Right kidney (tissue), 1 donor: Measurements from ENCODE around the gene TADA1.
"Not testable (repeated sequence)": the region's sequence is repeated elsewhere in the genome, so short reads cannot be mapped to it uniquely, and the experiment has no call there.

Experiments
- DNase-seq: peaks from one replicate; pipeline ENCODE4 v3.0.0-alpha.2; 2016

Gene TADA1

DNA sequence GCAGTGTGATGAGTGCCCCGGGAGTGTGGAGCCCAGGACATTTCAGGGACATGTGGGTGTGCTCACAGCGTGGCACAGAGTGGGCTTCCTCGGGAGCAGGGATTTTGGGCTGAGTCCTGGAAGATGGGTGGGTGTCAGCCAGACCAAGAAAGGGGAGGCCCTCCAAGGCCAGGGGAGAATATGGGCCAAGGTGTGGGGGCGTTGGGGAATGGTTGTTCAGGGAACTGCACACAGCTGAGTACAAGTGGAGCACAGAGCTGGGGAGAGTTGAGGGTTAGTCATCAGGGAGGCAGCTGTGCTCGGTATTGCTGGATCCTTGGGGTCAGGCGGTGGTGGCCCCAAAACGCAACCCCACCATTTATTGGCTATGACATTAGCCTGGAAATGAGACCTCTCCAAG lies 31.3 kb downstream of the TADA1 start:
- DNase-seq = no peak

DNA sequence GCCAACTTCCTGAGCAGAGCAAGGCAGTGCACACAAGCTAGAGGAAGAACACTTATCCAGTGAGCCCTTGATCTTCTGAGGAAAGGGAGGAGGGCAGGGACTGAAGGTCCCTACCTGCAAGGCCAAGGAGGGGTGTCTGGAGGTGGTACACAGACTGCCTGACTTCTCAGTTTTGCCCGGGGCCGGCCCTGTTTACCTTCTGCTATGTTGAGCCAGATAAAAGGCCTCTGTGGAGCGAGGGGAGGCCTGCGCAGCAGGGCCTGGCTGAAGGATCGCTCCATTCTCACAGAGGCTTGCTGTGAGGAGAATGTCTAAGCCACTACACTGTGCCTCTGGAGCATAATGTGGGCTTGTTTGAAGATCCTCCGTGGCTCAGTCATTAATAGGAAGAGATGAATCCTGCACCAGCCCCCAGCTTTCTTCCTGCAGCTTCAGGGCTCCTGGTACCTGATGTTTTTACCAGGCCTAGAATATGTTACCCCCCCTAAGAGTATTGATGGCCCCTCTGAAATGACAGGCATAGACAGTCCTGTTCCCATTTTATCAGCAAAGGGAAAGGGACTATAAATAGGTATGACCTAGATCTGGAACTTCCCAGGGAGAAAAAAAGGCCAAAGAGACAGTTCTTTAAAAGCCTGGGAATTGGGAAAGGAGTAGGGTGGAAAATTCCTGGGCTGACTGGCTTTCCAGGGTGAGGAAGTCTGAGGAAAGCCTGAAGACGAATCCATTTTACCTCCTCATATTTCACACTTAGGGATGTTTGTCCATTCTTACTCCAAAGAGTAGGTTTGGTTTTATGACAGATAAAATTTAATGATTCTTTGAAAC lies 32.1 kb downstream of the TADA1 start:
- DNase-seq = no peak

DNA sequence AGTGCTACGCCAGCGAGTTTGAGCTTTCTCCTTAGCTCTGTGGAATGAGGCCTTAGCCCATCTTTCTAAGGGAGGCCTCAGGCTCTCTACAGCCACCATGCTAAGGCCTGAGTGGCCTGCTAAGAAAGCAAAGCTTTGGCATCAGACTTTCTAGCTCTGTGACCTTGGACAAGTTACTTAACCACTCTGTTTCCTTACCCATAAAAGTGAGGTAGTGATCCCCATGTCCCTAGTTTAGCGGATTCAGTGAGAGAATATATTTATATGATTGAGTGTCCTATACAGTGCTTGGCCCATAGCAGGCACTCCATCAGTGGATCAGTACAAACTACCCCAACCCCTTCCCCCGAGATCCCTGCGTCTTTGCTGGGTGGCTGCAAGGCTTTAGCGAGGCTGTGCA lies 32.7 kb downstream of the TADA1 start:
- no peak for DNase-seq

DNA sequence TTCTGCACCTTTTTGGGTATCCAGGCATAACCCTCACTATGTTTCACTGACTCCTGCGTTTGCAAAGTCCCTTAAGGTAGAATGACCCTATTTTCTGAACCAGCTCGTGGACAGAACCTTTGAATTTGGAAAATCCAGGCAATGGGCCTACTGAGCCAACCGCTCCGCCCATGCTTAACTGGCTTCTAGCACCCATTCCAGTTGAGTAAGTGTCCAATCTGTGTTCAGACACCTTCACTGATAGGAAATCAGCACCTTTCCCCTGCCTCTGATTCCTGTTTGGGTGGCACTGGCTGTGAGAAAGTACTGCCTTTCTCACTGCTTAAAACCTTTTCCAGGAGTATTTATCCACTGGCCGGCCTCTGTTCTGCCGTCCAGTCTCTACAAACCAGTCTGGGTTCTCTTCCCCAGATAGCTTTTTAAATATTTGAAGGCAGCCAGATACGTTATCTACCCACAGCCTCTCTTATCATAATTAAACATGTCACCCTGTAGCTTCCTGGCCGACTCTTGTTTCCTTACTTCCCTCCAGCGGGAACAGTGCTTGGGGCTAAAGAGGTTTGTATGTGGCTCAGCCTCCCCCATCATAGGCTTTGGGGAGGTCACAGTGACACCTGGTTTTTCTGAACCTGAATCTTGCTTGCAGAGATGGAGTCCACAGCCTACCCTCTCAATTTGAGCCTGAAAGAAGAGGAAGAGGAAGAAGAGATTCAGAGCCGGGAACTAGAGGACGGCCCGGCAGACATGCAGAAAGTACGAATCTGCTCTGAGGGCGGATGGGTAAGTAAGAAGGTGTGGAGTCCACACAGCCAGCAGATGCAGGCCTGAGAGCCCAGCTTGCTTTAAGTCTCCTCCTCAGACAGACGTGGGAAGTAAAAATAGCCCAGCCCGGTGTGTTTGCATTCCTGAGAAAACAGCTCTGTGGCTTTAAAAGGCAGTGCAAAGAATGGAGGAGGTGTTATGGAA lies 35.5 kb downstream of the TADA1 start:
- DNase-seq = no peak

DNA sequence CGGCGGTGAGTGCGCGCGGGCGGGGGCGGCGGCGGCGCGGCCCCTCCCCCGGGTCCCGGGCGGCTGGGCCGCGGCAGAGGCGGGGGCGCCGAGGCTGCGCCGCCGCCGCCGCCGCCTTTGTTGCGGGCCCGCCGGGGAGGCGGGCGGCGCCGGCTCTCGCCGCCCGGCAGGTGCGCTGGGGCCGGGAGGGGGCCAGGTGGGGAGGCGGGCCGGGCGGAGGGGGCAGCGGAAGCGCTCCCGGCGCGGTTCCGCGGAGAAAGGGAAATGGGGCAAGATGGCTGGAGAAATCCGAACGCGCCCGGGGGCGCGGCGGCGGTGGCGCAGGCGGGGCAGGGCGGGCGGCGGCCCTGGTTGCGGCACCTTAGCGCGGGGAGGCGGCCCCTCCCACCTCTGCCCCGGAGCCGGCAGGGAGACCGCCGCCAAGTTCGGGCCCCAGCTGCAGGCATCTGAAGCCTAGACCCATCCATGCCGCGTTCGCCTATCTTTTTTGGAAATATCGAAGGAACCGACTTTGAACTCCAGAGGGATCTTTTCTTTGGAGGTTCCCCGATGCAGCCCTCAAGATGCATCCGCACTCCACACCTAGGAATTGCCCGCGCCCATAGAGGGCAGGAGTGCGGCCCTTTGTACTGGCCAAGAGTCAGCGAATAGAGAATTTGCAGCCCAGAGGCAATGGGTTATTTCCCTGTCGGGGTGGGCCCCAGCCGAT lies 36.3 kb downstream of the TADA1 start:
- peak; percentile 65 for DNase-seq

DNA sequence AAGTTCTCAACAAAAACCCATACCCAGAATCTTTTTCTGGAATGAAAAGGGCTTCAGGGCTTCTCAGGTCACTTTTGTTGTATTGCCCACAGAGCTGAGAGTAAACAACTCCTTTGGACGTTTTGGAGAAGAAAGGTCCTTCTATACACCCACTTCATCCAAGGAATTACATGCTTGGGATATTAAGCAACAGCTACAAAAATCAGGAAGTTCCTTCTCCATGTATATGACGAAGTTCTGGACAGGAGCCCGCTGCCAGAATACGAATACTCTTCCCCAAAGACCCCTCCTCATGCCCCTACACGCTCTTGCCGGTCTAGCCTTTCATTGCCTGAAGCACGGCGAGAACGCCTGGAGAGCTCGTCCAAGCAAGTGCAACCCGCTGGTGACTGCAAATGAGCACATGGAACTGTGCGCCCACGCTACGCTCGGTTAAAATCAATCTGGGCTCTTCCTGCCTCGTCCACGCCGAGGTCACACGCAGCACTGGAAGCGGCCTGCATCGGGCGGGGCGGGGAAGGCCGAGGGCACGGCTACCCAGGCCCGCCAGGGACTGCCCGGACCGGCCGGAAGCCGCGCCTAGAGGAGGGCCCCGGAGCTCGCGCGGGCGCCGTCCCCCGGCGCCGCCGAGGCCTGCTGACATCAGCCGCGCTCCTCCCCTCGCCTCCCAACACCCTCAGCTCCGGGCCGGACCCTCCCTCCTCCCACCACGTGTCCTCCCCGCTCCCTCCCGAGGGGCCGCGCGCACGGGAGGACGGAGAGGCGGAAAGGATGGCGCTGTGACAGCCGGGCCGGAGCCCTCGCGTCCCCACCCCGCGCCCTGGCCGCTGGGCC lies 37.1 kb downstream of the TADA1 start, which contains the start of gene POGK:
TSS of gene POGK (plus strand) at position 710 of the 834 bp plus-strand sequence. CDS start 1,482 bp downstream, outside the sequence.
- DNase-seq = peak; percentile 96

DNA sequence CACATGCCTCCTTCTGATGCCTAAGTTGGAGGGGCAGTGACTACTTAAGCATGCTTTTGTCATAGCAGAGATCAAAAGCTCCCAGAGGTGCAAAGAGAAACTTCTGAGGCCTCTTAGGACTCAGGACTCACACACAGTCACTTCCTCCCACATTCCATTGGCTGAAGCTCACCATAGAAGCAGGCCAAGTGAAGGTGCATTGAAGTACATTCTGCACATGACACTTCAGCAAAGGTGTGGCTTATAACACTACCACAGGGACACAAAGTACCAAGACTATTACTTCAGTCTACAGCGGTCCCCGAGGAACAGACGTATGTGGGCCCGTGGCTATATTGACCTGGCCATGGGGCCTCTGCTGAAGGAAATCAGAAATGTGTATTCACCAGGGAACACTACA lies 39.3 kb downstream of the TADA1 start:
- no peak for DNase-seq

DNA sequence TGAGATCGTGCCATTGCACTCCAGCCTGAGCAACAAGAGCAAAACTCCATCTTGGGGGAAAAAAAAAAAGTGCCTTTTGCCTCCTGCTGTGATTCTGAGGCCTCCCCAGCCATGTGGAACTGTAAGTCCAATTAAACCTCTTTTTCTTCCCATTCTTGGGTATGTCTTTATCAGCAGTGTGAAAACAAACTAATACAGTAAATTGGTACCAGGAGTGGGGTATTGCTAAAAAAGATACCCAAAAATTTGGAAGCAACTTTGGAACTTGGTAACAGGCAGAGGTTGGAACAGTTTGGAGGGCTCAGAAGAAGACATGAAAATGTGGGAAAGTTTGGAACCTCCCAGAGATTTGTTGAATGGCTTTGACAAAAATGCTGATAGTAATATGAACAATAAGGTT lies 46.3 kb downstream of the TADA1 start:
- not testable (repeated sequence) for DNase-seq

DNA sequence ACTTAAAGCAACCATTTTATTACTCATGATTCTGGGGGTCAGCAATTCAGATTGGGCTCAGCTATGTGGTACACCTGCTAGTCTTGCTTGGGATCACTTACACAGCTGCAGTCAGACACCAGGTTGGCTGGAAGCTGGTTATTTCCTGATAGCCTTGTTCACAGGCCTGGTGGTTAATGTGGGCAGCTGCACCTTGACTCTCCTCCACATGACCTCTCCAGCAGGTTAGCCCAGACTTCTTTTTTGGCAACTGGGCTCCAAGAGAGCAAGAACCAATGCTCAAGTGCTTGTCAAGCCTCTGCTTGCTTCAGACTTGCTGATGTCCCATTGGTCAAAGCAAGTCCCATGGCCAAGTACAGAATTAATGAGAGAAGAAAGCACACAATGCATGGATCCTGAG lies 48.6 kb downstream of the TADA1 start:
- DNase-seq = no peak

DNA sequence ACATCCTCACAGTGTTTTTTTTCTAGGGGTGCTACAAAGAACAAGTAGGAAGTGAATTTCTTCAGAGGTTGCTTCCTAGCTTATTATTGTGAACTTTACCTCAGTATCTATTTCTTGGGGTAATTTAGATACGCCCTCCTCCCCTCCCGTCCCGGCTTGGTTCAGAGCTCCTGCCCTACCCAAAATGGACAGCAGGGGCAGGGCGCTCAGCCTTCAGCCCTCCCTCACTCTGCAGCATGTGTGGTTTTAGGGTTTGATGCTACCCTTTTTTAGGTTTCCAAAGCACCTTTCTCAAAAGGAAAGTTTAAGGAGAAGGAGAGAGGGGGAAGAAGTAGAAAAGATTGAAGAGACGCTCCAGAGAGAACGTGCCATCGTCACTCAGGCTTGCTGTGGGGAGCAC lies 53.7 kb downstream of the TADA1 start:
- no peak for DNase-seq

DNA sequence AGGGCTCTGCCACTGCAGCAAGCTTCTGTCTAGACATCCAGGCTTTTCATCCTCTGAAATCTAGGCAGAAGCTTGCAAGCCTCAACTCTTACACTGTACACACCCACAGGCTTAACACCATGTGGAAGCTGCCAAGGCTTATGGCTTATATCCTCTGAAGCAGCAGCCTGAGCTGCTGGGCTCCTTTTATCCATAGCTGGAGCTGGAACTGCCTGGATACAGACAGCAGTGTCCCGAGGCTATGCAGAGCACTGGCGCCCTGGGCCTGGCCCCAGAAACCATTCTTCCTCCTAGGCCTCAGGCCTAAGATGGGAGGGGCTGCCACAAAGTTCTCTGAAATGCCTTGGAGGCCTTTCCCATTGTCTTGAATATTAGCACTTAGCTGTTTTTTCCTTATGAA lies 56.1 kb downstream of the TADA1 start:
- no peak for DNase-seq

DNA sequence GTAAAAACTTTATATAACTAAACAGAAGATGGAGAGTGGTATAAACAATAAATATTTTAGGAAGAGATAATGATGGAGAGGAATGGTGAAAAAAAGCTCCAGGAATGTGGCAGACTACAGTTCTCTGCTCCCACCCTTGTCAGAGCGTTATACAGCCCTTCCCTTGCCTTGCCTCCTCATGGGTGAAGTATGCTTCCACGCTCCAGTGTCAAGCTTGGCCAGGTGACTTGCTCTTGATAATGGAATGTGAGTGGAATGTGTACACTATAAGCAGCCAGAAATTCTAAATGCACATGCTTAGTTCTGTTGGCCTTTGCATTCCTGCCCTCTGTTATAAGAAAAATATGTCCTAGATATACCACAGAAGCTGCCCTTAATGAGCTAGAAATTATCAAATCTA lies 61.5 kb downstream of the TADA1 start:
- no peak for DNase-seq

DNA sequence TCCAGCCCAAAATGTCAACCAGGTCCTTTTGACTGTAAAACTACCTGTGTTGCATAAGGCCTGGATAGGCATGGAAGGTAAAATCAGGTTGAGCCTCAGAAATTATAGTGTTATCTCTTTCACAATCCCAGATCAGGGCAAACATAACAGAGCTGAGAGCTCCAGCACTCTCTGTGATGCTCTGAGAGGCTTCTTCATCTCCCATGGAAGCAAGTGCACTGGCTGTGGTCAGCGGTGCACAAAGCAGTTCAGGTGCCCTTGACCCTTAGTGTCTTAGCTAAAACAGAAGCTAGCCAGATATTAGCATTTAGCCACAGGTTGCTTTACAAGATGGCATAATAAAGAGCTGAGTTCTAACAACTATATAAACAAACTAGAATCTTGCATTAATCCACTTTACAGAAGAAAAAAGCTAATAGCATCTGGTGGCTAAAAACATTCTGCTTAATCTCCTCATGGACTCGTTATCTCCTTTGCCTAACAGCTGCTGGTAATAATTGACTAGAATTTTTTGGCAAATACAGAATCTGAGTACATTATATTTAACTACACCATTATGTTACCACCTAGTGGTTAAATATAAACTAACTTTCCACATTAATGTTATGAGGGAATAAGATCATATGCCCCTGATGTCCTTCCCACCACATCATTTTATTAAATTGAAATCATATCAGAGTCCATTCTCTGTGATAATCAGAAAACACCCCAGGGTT lies 62.4 kb downstream of the TADA1 start:
- no peak for DNase-seq

DNA sequence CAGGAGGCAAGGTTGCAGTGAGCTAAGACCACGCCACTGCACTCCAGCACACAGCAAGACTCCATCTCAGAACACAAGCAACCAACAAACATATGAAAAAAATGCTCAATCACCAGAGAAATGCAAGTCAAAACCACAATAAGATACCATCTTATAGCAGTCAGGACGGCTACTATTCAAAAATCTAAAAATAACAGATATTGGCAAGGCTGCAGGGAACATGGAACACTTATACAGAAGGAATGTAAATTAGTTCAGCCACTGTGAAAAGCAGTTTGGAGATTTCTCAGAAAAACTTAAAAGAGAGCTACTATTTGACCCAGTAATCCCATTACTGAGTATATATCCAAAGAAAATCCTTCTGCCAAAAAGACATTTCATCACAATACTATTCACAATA lies 64.4 kb downstream of the TADA1 start:
- no peak for DNase-seq

DNA sequence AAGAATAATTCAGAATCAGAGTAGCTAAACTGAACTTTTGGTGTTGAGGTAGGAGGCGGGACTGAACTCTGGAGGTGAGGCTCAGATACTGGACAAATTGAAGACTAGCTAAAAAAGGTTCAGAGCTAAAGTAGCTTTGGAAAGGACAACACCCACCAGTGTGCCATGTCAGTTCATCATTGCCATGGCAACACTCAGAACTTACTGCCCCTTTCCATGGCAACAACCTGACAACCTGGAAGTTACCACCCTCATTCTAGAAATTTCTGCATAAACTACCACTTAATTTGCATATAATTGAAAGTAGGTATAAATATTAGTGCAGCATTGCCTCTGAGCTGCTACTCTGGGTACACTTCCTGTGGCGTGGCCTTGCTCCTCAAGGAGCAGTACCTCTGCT lies 67.1 kb downstream of the TADA1 start:
- DNase-seq = no peak
